Caki2 (cell line): ENCODE data around the gene UTP18. TPM values are rescaled to one million over a fixed set of nuclear protein-coding genes. Genes with fewer than 3 reads are reported as not detected.
"Not testable (repeated sequence)": the region's sequence is repeated elsewhere in the genome, so short reads cannot be mapped to it uniquely, and the experiment has no call there.

Source experiments
- DNase-seq: peaks from one replicate; pipeline ENCODE4 v3.0.0-alpha.2; 2015; ENCODE audit warnings: low read depth
- in situ Hi-C: cut with HindIII; loops from 2 replicates; pipeline ENCODE4 v1.10.0; 2016; ENCODE audit warnings: low sequenced_read_pairs, low pct_unique_long_range_greater_than_20kb, mixed read lengths
- total RNA-seq: library from RNA; depleted of rRNA; stranded (reverse); fragments of >200 nt; shearing (Covaris generic); gene quantifications from 2 replicates; pipeline ENCODE4 v1.2.3, GENCODE V29; 2014; ENCODE audit warnings: low replicate concordance; rRNA removed

The UTP18 gene
- total RNA-seq = 120 and 128 TPM in 2 replicates

- DNase-seq = peak; percentile 98
- in situ Hi-C loops = no loop called here
Measured at GRCh38 chr17:51260237-51261023, at the start of gene UTP18. TSS of gene UTP18 (plus strand) at chr17:51260546. CDS start at chr17:51260585, 39 bp downstream.

GRCh38 chr17:51214920-51215319, 45.4 kb upstream of the UTP18 start:
- DNase-seq = no peak
- in situ Hi-C loops = no loop called here

GRCh38 chr17:51217946-51218345, 42.4 kb upstream of the UTP18 start:
- in situ Hi-C loops = no loop called here
- no peak for DNase-seq

- no peak for DNase-seq
- in situ Hi-C loops = no loop called here
Measured at GRCh38 chr17:51221322-51221721, 39.0 kb upstream of the UTP18 start.

- no peak for DNase-seq
- in situ Hi-C loops = no loop called here
Measured at GRCh38 chr17:51224402-51225262, 35.7 kb upstream of the UTP18 start.

GRCh38 chr17:51225523-51225922, 34.8 kb upstream of the UTP18 start:
- DNase-seq = not testable (repeated sequence)

GRCh38 chr17:51228161-51228560, 32.2 kb upstream of the UTP18 start:
- in situ Hi-C loops = no loop called here
- DNase-seq = no peak

More at GRCh38 chr17:51225523-51225922, 34.8 kb upstream of the UTP18 start:
- in situ Hi-C loops = not testable (repeated sequence)

GRCh38 chr17:51229889-51230288, 30.5 kb upstream of the UTP18 start:
- in situ Hi-C loops = no loop called here
- no peak for DNase-seq

- no peak for DNase-seq
- in situ Hi-C loops = no loop called here
Measured at GRCh38 chr17:51230306-51230705, 30.0 kb upstream of the UTP18 start.

- in situ Hi-C loops = no loop called here
- no peak for DNase-seq
Measured at GRCh38 chr17:51231999-51232398, 28.3 kb upstream of the UTP18 start.

GRCh38 chr17:51234162-51234561, 26.2 kb upstream of the UTP18 start:
- in situ Hi-C loops = no loop called here
- no peak for DNase-seq

- in situ Hi-C loops = no loop called here
- DNase-seq = peak; percentile 21
Measured at GRCh38 chr17:51238255-51238887, 22.0 kb upstream of the UTP18 start.

- in situ Hi-C loops = no loop called here
- DNase-seq = no peak
Measured at GRCh38 chr17:51240275-51240674, 20.1 kb upstream of the UTP18 start.

- DNase-seq = no peak
- in situ Hi-C loops = no loop called here
Measured at GRCh38 chr17:51244041-51244440, 16.3 kb upstream of the UTP18 start.

GRCh38 chr17:51245535-51245934, 14.8 kb upstream of the UTP18 start:
- DNase-seq = no peak
- in situ Hi-C loops = no loop called here

GRCh38 chr17:51250314-51250840, 10.0 kb upstream of the UTP18 start:
- no peak for DNase-seq
- in situ Hi-C loops = no loop called here

GRCh38 chr17:51251010-51251409, 9.3 kb upstream of the UTP18 start:
- DNase-seq = no peak
- in situ Hi-C loops = no loop called here

- no peak for DNase-seq
- in situ Hi-C loops = no loop called here
Measured at GRCh38 chr17:51255673-51256072, 4.7 kb upstream of the UTP18 start.

- in situ Hi-C loops = no loop called here
- no peak for DNase-seq
Measured at GRCh38 chr17:51256101-51256500, 4.2 kb upstream of the UTP18 start.
